GM12878 (cell line): Measurements from ENCODE around the gene GHRH. TPM values are rescaled to one million over a fixed set of nuclear protein-coding genes. Genes with fewer than 3 reads are reported as not detected.

ENCODE experiments used
- ATAC-seq: fragments of 200-7000 bp; cut with Tn5 transposase; 3 replicates; pipeline ENCODE4 v1.9.1; 2020; ENCODE audit warnings: mild to moderate bottlenecking, moderate library complexity
- BruUV-seq: library from RNA; stranded (reverse); fragments of 400-500 nt; replicated peaks from 2 replicates; lab custom pipeline; 2021; lab: Mats Ljungman, UMichigan
- CTCF ChIA-PET: fragments of 300-600 bp; sonication (Branson Sonifier 250); formaldehyde crosslinking; extraction: SDS; loops from one replicate; lab custom pipeline; 2021; ENCODE audit warnings: inconsistent platforms; lab: Yijun Ruan, JAX
- POLR2A ChIA-PET: fragments of 350-600 bp; formaldehyde crosslinking; extraction: SDS; loops from one replicate; lab custom pipeline; 2021; ENCODE audit warnings: inconsistent platforms; lab: Charles Lee
- RAD21 ChIA-PET: fragments of 300-600 bp; sonication (Branson Sonifier 250); formaldehyde crosslinking; loops from one replicate; lab custom pipeline; 2023; ENCODE audit warnings: antibody characterized with exemption; ENCODE audit not compliant: unreplicated experiment; lab: Charles Lee
- SMC1A ChIA-PET: fragments of 300-600 bp; sonication (Branson Sonifier 250); formaldehyde crosslinking; loops from one replicate; lab custom pipeline; 2023; ENCODE audit not compliant: unreplicated experiment, uncharacterized antibody; lab: Charles Lee
- DNase-seq: peaks from one replicate; pipeline ENCODE4 v3.0.0-alpha.2; 2011; ENCODE audit warnings: low read depth, low spot score
- FAIRE-seq: peaks from 3 replicates; lab custom pipeline; 2011; peaks lifted over from hg19 to GRCh38; lab: Jason Lieb, UNC
- H2AFZ ChIP-seq: 2 replicates; pipeline ENCODE4 v1.6.0; 2011; ENCODE audit warnings: low read depth, low read length, control low read depth; ENCODE audit not compliant: control insufficient read depth
- H3K27ac ChIP-seq: 2 replicates; pipeline ENCODE4 v1.5.1; 2011; ENCODE audit warnings: control low read depth; ENCODE audit not compliant: control insufficient read depth, insufficient read depth
- H3K27me3 ChIP-seq, 2 experiments: replicated peaks in 1 of 2; 2 replicates each; pipeline versions ENCODE4 v1.6.0 to v1.6.1; 2011; ENCODE audit warnings: low read length in 1 of 2; ENCODE audit not compliant: control insufficient read depth in 2 of 2, insufficient read depth in 2 of 2
- H3K36me3 ChIP-seq, 2 experiments: 2 replicates each; pipeline ENCODE4 v1.5.1; 2011; ENCODE audit warnings: low read length in 1 of 2; ENCODE audit not compliant: control insufficient read depth in 2 of 2, insufficient read depth in 2 of 2
- H3K4me1 ChIP-seq: 2 replicates; pipeline ENCODE4 v1.6.1; 2011; ENCODE audit warnings: mild to moderate bottlenecking, low read length, moderate library complexity, mixed read lengths; ENCODE audit not compliant: control insufficient read depth, insufficient read depth
- H3K4me2 ChIP-seq: 2 replicates; pipeline ENCODE4 v1.6.0; 2011; ENCODE audit warnings: control low read depth; ENCODE audit not compliant: control insufficient read depth, insufficient read depth
- H3K4me3 ChIP-seq: fragments of 200-600 bp; sonication (generic); 2 replicates; pipeline ENCODE4 v1.5.1; 2016
- H3K79me2 ChIP-seq: 2 replicates; pipeline ENCODE4 v1.6.0; 2011; ENCODE audit warnings: low read length; ENCODE audit not compliant: control insufficient read depth, insufficient read depth
- H3K9ac ChIP-seq: 2 replicates; pipeline ENCODE4 v1.8.0; 2011; ENCODE audit warnings: low read length, control low read depth, mixed read lengths; ENCODE audit not compliant: control insufficient read depth, insufficient read depth
- H3K9me3 ChIP-seq: replicated peaks from 3 replicates; pipeline ENCODE4 v1.5.1; 2011; ENCODE audit warnings: mild to moderate bottlenecking, low read length; ENCODE audit not compliant: control insufficient read depth, insufficient read depth
- H4K20me1 ChIP-seq: 2 replicates; pipeline ENCODE4 v1.6.0; 2011; ENCODE audit not compliant: control insufficient read depth, insufficient read depth
- BMI1 ChIP-seq: fragments of 450-650 bp; IDR thresholded peaks from 2 replicates; pipeline ENCODE4 v1.6.1; 2016; ENCODE audit warnings: mild to moderate bottlenecking, moderate library complexity, borderline replicate concordance
- FOXM1 ChIP-seq: IDR thresholded peaks from 2 replicates; pipeline ENCODE4 v1.6.1; 2012; ENCODE audit warnings: low read depth, mild to moderate bottlenecking, inconsistent platforms, low read length, moderate library complexity
- IRF4 ChIP-seq: IDR thresholded peaks from 2 replicates; pipeline ENCODE4 v1.6.1; 2011; ENCODE audit warnings: low read depth, low read length
- KDM1A ChIP-seq: fragments of 200-600 bp; sonication (generic); IDR thresholded peaks from 2 replicates; pipeline ENCODE4 v1.6.1; 2016; ENCODE audit warnings: borderline replicate concordance
- LARP7 ChIP-seq: fragments of 450-650 bp; IDR thresholded peaks from 2 replicates; pipeline ENCODE4 v1.6.1; 2017; ENCODE audit warnings: mild to moderate bottlenecking
- SIX5 ChIP-seq: IDR thresholded peaks from 2 replicates; pipeline ENCODE4 v1.6.1; 2011; ENCODE audit warnings: mild to moderate bottlenecking, low read depth, low read length, moderate library complexity; ENCODE audit not compliant: severe bottlenecking
- SKIL ChIP-seq: fragments of 450-650 bp; IDR thresholded peaks from 2 replicates; pipeline ENCODE4 v1.6.1; 2017; ENCODE audit warnings: mild to moderate bottlenecking, low read depth, inconsistent platforms; ENCODE audit not compliant: poor library complexity, severe bottlenecking
- ZBTB11 ChIP-seq: fragments of 450-650 bp; formaldehyde crosslinking; IDR thresholded peaks from 2 replicates; pipeline ENCODE4 v1.5.0; 2022; ENCODE audit warnings: mild to moderate bottlenecking, missing genetic modification characterization
- ZNF274 ChIP-seq: IDR thresholded peaks from one replicate; pipeline ENCODE4 v1.8.0; 2011; ENCODE audit not compliant: insufficient read length, insufficient read depth
- WGBS: methylation state at CpG from one replicate; pipeline ENCODE4 v1.1.6; 2016; ENCODE audit warnings: low lambda C conversion rate; ENCODE audit not compliant: insufficient replicate concordance, insufficient coverage; ENCODE audit errors: missing lambda C conversion rate; 5-methylcytosine and 5-hydroxymethylcytosine counted together
- in situ Hi-C: fragments of 300-500 bp; cut with MboI; formaldehyde crosslinking; loops from 9 replicates; pipeline ENCODE4 v1.14.3; 2018; ENCODE audit warnings: mixed read lengths
- intact Hi-C: fragments of 100-400 bp; cut with micrococcal nuclease; formaldehyde crosslinking; loops from one replicate; pipeline ENCODE4 v1.14.2; 2022; ENCODE audit not compliant: unreplicated experiment
- polyA plus RNA-seq, 11 experiments: library from polyadenylated mRNA; depleted of rRNA in 4 of 11; unstranded in 6 of 11; stranded (reverse) in 5 of 11; fragments of >200 nt; fragmentation: Nextera tagmentation in 4 of 11; fragmentation: Illumina TruSeq in 1 of 11; extraction: Ambion mirVana in 4 of 11; extraction: Trizol in 1 of 11; gene quantifications; 1 replicate in 1 of 11; 2 replicates in 10 of 11; pipeline versions ENCODE4 v1.2.1 to v1.2.3, GENCODE V29; 2011 to 2016; ENCODE audit warnings: inconsistent platforms in 2 of 11, missing spikeins in 2 of 11, low read depth in 1 of 11
- total RNA-seq, 4 experiments: library from RNA; depleted of rRNA in 3 of 4; stranded (reverse); fragments of >200 nt in 3 of 4; fragmentation: Illumina TruSeq in 1 of 4; extraction: Trizol in 1 of 4; gene quantifications; 2 replicates each; pipeline versions ENCODE4 v1.2.1 to v1.2.3, GENCODE V29; 2013 to 2021

Gene GHRH
- total and polyA plus RNA-seq, 10 of the 15 experiments (the other 5 are each of a cell fraction or from before 2014, with no cell fraction given), result not detected

DNA sequence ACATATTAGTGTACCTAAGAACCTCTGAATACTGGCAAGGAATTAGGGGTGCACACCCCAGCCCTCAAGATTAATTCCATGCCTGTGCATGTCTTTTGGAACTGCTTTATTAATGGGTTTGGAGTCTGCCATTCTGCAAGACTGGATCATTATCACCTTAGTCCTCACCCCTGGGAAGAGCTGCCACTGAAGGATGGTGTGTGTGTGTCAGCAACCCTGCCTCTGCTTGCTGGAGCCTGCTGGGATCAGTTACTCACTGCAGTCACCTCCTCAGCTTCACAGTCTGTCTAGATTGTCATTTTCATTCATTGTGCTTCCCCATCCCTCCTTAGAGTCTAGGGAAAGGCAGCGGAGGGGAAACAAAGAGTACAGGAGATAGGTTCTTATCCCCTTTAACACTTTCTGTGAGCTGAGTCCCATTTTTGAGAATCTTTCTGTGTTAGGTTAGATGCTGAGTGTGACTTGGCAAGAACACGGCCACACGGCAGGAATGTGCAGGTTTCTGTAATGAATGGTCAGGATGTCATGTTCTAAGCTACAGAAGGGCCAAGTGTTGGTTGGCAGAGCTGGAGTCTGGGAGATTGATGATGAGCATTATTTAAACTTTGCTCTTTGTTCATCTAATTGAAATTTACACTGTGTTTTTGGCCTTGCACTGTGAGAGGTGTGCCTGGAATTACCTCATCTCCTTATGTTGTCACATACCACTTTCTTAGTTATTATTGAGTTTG, 21.1 kb downstream of the GHRH start:
- BruUV-seq, result no TSS peak
- ChIA-PET RAD21 (interaction anchor here (0.6 to 1.6 kb wide), 2 partner anchors 232 to 293 kb away, joined by 3 read pairs; no protein-coding TSS in a partner anchor), SMC1A (interaction anchor here (0.6 to 1.6 kb wide), 3 partner anchors 17 to 255 kb away, joined by 3 to 4 read pairs (median 4); no protein-coding TSS in a partner anchor), CTCF (interaction anchor here (0.5 to 1.2 kb wide), 4 partner anchors 17 to 331 kb away, joined by 3 to 4 read pairs (median 3); no protein-coding TSS in a partner anchor), POLR2A (no interaction called here)
- TF ChIP-seq FOXM1 (no peak), KDM1A (no peak), ZNF274 (no peak), SIX5 (no peak), IRF4 (no peak), SKIL (no peak), ZBTB11 (CRISPR knock-in tag) (no peak), BMI1 (no peak), LARP7 (no peak)
- Histone ChIP-seq H4K20me1 (no peaks in the 10 kb centered on the region), H3K27ac (no peak overlapping the region), H3K27me3 (no peaks in the 10 kb centered on the region), H3K4me1 (no peaks in the 10 kb centered on the region), H3K4me2 (no peak overlapping the region), H3K36me3 (peaks cover 37 to 48% of the 10 kb centered on the region in 2 experiments), H3K4me3 (no peak overlapping the region), H2AFZ (no peak overlapping the region), H3K9ac (no peak overlapping the region), H3K9me3 (no peaks in the 10 kb centered on the region), H3K79me2 (no peaks in the 10 kb centered on the region)
- WGBS, result 95% methylated on average over 3 of the region's 3 CpGs
- no peak for ATAC-seq
- in situ Hi-C loops, result no loop called here
- DNase-seq, result no peak
- intact Hi-C loops, result no loop called here
- FAIRE-seq, result no peak
